Kidney (tissue), 14 donors: ENCODE measurements around the gene POLD4. TPM values are rescaled to one million over a fixed set of nuclear protein-coding genes. Genes with fewer than 3 reads are reported as not detected.

ENCODE experiments used
- DNase-seq, 5 donors: peaks; one replicate each; pipeline ENCODE4 v3.0.0-alpha.2; 2013 to 2020
- FAIRE-seq: peaks from 2 replicates; lab custom pipeline; 2012; peaks lifted over from hg19 to GRCh38; lab: Jason Lieb, UNC
- H3K27ac ChIP-seq, 2 donors: one replicate each; pipeline ENCODE4 v1.7.0; 2013; ENCODE audit warnings: low read depth in 2 of 2, low read length in 2 of 2, inconsistent platforms in 1 of 2
- H3K27me3 ChIP-seq: one replicate; pipeline ENCODE4 v1.7.1; 2013; ENCODE audit warnings: low read length, inconsistent platforms; ENCODE audit not compliant: control insufficient read depth, insufficient read depth
- H3K36me3 ChIP-seq, 3 donors: one replicate each; pipeline versions ENCODE4 v1.7.0 to v1.7.1; 2013; ENCODE audit warnings: low read length in 3 of 3, control low read depth in 1 of 3, inconsistent platforms in 1 of 3; ENCODE audit not compliant: insufficient read depth in 3 of 3, control insufficient read depth in 2 of 3
- H3K4me1 ChIP-seq, 3 donors: one replicate each; pipeline versions ENCODE4 v1.7.0 to v1.7.1; 2013; ENCODE audit warnings: low read length in 3 of 3, inconsistent platforms in 1 of 3, low read depth in 1 of 3; ENCODE audit not compliant: control insufficient read depth in 2 of 3, insufficient read depth in 2 of 3
- H3K4me3 ChIP-seq, 3 donors: one replicate each; pipeline versions ENCODE4 v1.7.0 to v1.8.1; 2013; ENCODE audit warnings: low read length in 3 of 3, control low read depth in 1 of 3, inconsistent platforms in 1 of 3
- H3K9ac ChIP-seq, 3 donors: one replicate each; pipeline versions ENCODE4 v1.7.0 to v1.7.1; 2013; ENCODE audit warnings: low read length in 3 of 3, control low read depth in 1 of 3, inconsistent platforms in 1 of 3
- H3K9me3 ChIP-seq, 3 donors: one replicate each; pipeline versions ENCODE4 v1.7.0 to v1.7.1; 2013; ENCODE audit warnings: low read length in 3 of 3, control low read depth in 1 of 3, inconsistent platforms in 1 of 3; ENCODE audit not compliant: control insufficient read depth in 2 of 3, insufficient read depth in 1 of 3
- intact Hi-C: fragments of 100-400 bp; cut with DNase I; formaldehyde crosslinking; loops from one replicate; pipeline ENCODE4 v1.11.1; 2022
- polyA plus RNA-seq: library from polyadenylated mRNA; stranded (reverse); fragments of 350-450 nt; fragmentation: Illumina TruSeq; extraction: RNeasy Lipid Tissue Mini Kit (QIAGEN cat#74804); gene quantifications from one replicate; pipeline ENCODE4 v1.2.3, GENCODE V29; 2014; ENCODE audit warnings: low read depth, low replicate concordance; ENCODE audit not compliant: insufficient read depth
- total RNA-seq: library from RNA; stranded (reverse); fragmentation: NEBNext Ultra II Directional; extraction: Animal tissue kit (Norgen Biotek cat#: 25700); gene quantifications from one replicate; pipeline ENCODE4 v1.2.1, GENCODE V29; 2021
- TF ChIP-seq, protein P1 (sequence below): IDR thresholded peaks from 3 replicates; pipeline ENCODE4 v1.5.1; 2012; ENCODE audit warnings: mild to moderate bottlenecking, moderate library complexity, borderline replicate concordance; ENCODE audit not compliant: insufficient read depth; ENCODE audit errors: extremely low read depth
- donor health status: control.
- donor health status: control.
- donor health status: control.
- donor health status: control.
- donor health status: control.
- donor health status: DM: yes; HTN: yes; CAD: no.
- donor health status: Normal renal cell carcinoma (clear cell type).

The POLD4 gene
- total and polyA plus RNA-seq, 2 donors from 2014 or later, result 54.4 to 174 TPM

DNA sequence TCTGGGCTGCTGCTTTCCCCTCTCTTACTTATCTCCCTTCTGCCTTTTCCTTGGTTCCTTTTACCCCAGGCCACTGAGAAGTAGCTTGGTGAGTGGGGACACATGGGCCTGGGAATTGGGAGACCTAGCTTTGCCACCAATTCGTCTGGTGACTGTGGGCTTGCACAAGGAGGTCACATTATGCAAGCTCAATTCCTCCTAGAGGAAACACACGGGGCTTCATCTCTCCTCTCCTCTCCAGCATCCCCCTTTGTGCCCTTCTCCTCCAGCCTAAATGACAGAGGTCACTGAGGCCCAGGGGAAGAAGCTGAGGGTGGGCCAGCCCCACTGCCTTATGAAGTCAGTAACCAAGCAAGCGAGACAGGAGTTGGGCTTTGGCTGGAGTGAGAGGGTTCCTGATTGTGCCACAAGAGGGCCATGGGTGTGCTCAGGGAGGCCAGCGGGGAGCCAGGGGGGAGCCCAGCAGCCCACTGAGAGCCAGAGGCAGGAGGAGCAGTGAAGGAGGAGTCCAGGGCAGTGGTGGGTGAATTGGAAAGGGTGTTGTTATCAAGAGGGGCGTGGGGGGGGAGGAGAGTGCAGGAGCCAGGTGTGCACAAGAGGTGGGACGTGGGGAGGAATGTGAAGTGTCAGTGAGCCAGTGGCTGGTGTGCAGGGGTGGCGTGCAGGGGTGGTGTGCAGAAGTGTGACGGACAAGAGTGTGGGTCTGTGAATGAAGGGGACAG, 18.0 kb upstream of the POLD4 start:
- peak overlapping the region in 2 of 3 donors; percentile 56 to 57 for H3K4me3 ChIP-seq
- TF ChIP-seq, protein P1, sequence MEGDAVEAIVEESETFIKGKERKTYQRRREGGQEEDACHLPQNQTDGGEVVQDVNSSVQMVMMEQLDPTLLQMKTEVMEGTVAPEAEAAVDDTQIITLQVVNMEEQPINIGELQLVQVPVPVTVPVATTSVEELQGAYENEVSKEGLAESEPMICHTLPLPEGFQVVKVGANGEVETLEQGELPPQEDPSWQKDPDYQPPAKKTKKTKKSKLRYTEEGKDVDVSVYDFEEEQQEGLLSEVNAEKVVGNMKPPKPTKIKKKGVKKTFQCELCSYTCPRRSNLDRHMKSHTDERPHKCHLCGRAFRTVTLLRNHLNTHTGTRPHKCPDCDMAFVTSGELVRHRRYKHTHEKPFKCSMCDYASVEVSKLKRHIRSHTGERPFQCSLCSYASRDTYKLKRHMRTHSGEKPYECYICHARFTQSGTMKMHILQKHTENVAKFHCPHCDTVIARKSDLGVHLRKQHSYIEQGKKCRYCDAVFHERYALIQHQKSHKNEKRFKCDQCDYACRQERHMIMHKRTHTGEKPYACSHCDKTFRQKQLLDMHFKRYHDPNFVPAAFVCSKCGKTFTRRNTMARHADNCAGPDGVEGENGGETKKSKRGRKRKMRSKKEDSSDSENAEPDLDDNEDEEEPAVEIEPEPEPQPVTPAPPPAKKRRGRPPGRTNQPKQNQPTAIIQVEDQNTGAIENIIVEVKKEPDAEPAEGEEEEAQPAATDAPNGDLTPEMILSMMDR, result peak; percentile 37
- H3K9ac ChIP-seq, result peak overlapping the region in 1 of 3 donors; percentile 61
- DNase-seq (peak in 3 of 5 donors; percentile 78 to 86 (median 84)), FAIRE-seq (no peak)
- intact Hi-C loops, result no loop called here
- H3K27me3 ChIP-seq, result no peaks in the 10 kb centered on the region
- H3K4me1 ChIP-seq, result peaks cover 3 to 34% (median 25%) of the 10 kb centered on the region in 3 donors
- H3K36me3 ChIP-seq, result no peaks in the 10 kb centered on the region
- H3K27ac ChIP-seq, result peak overlapping the region; percentile 33 to 51
- H3K9me3 ChIP-seq, result no peaks in the 10 kb centered on the region

DNA sequence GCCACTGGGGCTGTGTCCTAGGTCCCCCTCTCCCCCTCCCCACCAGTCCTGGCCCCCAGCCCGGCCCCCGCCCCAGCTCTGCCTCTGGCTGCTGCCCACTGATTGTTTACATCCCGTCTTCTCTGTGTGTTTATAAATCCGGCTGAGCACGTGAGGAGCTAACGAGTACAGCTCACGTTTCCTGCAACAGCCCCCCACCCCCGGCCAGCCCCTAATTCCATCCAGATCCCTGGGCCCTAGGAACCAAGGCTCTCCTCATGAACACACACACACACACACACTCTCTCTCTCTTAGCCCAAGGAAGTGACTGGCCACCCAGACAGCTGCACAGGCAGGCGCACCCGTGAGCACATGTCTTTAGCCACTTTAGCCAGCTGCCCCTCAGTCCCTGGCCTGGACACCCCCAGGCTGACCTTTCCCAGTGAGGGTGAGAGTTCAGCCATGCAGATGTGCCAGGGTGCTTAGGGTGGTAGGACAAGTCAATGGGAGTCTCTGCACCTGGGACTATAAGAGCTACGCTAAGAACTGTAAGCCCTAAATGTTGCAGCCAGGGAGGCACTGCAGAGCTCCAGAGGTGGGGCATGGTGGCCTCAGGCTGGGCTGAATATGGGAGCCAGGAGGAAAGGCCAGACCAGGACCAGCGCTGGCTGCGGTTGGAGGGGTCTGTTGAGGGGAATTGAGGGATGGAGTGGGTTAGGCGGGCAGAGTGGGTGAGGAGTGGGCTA, 17.2 kb upstream of the POLD4 start:
- no peak for FAIRE-seq
- H3K4me3 ChIP-seq, result peak overlapping the region in 1 of 3 donors; percentile 3
- no peaks in the 10 kb centered on the region for H3K9me3 ChIP-seq
- peak overlapping the region in 1 of 2 donors; percentile 41 for H3K27ac ChIP-seq
- H3K36me3 ChIP-seq, result no peaks in the 10 kb centered on the region
- intact Hi-C loops, result no loop called here
- peak in 4 of 5 donors; percentile 58 to 83 (median 66) for DNase-seq
- H3K4me1 ChIP-seq, result peaks cover 5 to 34% (median 25%) of the 10 kb centered on the region in 3 donors
- H3K9ac ChIP-seq, result peak overlapping the region in 1 of 3 donors; percentile 61
- no peaks in the 10 kb centered on the region for H3K27me3 ChIP-seq
- TF ChIP-seq, protein P1, result no peak

DNA sequence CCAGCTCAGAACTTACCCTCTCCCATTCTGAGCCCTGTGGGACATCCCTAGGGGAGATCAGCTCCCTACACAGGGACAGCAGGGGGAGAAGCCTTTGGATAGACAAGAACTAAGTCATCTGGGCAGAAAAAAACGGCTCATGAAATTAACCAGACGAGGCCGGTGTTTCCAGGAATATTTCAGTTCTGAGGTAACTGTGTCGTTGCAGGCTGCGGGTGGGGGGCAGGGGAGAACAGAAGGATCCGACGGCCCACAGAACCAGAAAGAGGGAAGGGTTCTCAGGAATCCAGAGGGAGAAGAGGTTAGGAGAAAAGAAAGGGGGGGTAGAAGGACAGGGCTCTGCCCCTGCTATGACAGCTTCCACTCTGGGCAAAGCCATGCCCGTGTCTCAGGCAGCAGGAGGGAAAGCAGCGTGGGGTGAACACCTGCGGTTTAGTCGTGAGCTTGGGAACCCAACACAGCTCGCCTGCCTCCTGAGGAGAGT, 16.5 kb upstream of the POLD4 start:
- Histone ChIP-seq H3K9ac (peak overlapping the region in 1 of 3 donors; percentile 49), H3K9me3 (no peaks in the 10 kb centered on the region), H3K27me3 (no peaks in the 10 kb centered on the region), H3K4me1 (peaks cover 5 to 37% (median 25%) of the 10 kb centered on the region in 3 donors), H3K36me3 (peaks cover 0 to 3% (median 0%) of the 10 kb centered on the region in 3 donors), H3K4me3 (no peak overlapping the region), H3K27ac (peak overlapping the region in 1 of 2 donors; percentile 14)
- intact Hi-C loops, result no loop called here
- DNase-seq (peak in 2 of 5 donors; percentile 46 to 66), FAIRE-seq (no peak)
- TF ChIP-seq, protein P1, result no peak
